GM12872 (cell line): ENCODE data around the gene PGBD2.

Source experiments
- TF ChIP-seq, protein P1 (sequence below): IDR thresholded peaks from 3 replicates; pipeline ENCODE4 v1.5.1; 2011; ENCODE audit warnings: low read depth, mild to moderate bottlenecking, low read length, moderate library complexity; ENCODE audit not compliant: insufficient read depth

PGBD2 gene

DNA sequence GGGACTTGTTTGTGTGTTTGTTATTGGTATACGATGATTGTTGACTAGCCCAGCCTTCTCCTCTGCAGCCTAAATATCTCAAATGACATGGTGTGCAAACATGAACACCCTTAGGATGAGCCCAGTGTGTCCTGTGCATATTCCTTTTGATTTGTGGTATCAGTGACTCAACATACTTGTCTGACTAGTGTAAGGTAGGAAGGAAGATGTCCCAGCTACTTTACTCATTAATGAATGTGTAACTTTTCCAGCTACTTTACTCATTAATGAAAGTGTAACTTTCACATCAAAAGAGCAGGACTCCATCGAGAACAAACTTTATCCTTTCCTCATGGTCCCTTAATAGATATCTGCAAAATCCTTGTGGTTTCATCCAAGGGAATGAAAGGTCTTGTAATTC lies 44.4 kb upstream of the PGBD2 start:
- TF ChIP-seq, protein P1, sequence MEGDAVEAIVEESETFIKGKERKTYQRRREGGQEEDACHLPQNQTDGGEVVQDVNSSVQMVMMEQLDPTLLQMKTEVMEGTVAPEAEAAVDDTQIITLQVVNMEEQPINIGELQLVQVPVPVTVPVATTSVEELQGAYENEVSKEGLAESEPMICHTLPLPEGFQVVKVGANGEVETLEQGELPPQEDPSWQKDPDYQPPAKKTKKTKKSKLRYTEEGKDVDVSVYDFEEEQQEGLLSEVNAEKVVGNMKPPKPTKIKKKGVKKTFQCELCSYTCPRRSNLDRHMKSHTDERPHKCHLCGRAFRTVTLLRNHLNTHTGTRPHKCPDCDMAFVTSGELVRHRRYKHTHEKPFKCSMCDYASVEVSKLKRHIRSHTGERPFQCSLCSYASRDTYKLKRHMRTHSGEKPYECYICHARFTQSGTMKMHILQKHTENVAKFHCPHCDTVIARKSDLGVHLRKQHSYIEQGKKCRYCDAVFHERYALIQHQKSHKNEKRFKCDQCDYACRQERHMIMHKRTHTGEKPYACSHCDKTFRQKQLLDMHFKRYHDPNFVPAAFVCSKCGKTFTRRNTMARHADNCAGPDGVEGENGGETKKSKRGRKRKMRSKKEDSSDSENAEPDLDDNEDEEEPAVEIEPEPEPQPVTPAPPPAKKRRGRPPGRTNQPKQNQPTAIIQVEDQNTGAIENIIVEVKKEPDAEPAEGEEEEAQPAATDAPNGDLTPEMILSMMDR: no peak

DNA sequence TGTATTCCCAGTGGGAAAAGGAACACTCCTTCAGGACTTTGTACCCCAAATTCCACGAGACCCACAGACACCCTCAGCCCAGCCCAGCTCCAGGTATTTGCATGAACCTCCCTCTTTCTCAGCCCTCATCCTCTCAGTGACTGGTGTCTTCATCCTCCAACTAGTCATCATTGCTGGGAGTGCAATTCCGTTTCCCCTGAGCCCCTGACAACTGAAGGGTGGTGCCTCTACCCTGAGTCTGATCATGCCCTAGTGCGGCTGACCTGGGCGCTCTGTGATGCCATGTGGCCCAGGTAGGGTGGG lies 43.4 kb upstream of the PGBD2 start:
- TF ChIP-seq, protein P1: no peak

DNA sequence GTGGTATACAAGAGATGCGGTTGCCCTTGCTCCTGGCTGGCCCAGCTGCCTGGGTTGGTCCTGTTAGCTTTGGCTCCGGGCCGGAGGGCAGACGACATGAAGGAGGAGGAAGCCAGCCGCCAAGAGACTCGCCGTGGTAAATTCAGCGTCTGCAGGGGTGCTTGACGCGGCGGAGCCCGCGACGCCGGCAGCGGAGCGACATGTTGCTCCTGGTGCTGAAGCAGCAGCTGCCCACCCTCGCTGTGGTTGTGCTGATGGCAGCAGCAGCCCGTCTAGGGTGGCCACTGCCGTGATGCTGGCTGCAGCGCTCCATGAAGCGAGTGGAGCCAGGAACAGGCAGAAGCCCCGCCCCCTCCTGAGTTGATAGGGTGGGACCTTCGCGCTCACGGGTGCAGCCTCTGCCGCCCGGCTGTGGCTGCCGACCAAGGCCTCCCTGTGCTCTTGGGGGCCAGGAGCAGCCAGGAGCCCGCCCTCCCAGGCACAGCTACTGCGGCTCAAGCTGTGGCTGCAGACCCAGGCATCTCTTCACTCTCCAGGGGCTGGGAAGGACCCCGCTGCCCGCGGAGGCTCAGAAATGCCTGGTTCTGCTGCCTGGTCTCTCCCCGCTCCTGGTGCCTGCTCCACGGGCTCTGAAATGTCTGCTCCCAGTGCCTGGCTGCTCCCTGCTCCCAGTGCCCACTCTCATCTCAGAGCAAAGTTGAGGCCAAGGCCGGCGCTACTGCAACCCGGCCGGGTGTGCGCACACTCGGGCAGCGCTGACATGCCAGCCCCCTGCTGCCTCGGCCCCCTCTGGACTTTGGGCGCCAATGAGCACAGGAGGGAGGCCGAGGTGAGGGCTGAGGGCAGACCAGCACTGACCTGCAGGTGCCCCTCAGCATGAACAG lies 42.8 kb upstream of the PGBD2 start:
- TF ChIP-seq, protein P1: no peak

DNA sequence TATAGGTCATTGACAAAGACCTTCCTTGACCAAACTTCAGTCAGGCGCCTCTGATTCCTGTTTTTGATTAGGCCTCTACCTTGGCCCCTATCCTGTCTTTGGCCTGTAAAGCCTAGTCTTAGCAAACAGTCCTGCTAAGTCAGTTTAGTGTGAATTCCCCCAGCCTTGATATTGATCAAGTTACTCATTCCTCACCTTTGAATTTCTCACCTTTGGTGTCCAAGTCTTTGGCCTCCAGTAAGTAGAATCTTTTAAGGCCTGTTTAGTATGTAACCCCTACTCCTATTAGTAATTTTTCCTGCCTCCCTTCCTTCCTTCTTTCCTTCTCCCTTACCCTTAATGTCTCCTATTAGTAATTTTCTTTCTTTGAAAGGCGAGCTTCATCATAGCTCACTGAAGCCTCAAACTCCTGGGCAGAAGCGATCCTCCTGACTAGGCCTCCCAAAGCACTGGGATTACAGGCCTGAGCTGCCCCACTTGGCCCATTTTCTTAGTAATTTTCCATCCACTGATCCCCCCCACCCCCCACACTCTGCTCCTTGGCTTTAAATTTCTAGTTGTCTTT lies 34.1 kb upstream of the PGBD2 start:
- TF ChIP-seq, protein P1: no peak

DNA sequence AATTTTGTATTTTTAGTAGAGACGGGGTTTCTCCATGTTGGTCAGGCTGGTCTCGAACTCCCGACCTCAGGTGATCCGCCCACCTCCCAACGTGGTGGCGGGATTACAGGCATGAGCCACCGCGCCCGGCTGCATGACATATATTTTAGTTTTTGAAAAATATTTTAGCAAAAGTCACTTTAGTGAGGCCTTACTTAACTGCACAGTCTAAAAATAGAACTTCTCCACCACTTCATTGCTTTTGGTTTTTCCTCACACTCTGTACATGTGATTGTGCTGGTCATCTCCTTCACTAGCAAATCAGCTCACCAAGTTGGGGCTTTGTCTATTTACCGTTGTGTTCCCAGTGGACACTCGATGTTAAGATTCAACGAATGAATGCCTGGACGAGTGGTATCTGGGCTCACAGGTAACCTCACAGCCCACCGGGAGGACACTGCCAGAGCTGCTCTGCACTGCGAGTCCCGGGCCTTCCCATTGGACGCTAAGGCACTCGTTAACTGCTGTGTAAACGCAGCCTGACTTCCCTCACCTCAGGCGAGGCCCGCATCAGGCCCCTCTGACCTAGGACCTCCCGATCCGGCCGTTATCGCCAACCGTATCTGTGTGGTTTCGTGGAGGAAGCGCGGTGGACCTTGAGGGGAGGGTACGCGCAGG lies 33.2 kb upstream of the PGBD2 start:
- TF ChIP-seq, protein P1: no peak

DNA sequence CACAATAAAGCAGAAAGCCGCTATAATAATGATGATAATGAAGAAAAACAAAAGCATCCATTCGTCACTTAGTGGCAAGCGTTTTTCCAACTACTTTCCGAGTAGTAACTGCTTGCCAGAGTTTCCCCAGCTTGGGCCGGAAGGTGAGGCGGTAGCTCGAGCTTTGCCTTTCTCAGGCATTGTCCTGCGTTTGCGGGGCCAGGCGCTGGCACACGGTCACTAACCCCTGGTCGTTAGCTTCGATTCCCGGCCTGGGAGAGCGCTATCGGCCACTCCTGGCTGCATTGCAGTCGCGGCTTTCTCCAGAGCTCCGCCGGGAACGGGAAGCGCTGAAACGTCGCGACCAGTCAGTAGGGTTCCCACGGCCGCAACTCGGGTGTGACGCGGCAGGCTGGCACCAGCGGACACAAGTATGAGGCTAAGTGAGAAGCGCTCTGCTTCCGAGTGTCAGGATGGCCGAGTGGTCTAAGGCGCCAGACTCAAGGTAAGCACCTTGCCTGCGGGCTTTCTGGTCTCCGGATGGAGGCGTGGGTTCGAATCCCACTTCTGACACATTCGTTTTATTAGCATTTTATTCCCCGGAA lies 32.5 kb upstream of the PGBD2 start:
- TF ChIP-seq, protein P1: no peak

DNA sequence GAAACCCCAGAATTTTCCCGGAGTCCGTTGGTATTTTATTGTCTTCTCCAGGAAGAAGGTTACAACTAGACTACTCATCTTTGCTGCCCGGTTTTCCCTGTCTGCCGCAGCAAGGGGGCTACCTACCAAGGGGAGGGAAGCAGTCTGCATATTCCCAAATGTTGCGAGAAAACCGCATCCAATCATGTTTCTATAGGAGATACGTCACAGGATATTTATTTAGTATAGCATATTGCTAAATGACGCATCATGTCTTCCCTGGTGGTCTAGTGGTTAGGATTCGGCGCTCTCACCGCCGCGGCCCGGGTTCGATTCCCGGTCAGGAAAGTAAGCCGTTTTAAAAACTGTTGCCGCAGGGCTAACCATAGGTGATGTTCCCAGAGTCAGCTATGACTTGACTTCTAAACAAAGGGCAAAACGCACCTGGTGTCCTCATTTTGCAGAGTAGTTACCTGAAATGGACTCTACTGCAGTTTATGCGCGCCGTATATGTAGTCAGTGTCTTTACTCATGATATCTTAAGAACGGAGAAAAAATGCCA lies 32.0 kb upstream of the PGBD2 start:
- TF ChIP-seq, protein P1: no peak
